Loucy (cell line): Measurements from ENCODE around the gene ARNT2.

Source experiments
- H2AFZ ChIP-seq: fragments of 200-600 bp; sonication (generic); 2 replicates; pipeline ENCODE4 v1.6.0; 2016; ENCODE audit warnings: antibody characterized with exemption, mild to moderate bottlenecking, low read length, moderate library complexity
- H3F3A ChIP-seq: fragments of 200-600 bp; 2 replicates; pipeline ENCODE4 v1.6.0; 2016; ENCODE audit warnings: antibody characterized with exemption, low read depth, mild to moderate bottlenecking
- H3K27me3 ChIP-seq: fragments of 200-600 bp; sonication (generic); 2 replicates; pipeline ENCODE4 v1.6.1; 2014; ENCODE audit warnings: low read length, mild to moderate bottlenecking; ENCODE audit not compliant: insufficient read depth, poor library complexity, severe bottlenecking
- H3K36me3 ChIP-seq: fragments of 200-600 bp; sonication (generic); 2 replicates; pipeline ENCODE4 v1.6.1; 2016; ENCODE audit warnings: low read length; ENCODE audit not compliant: insufficient read depth
- H3K4me1 ChIP-seq: fragments of 200-600 bp; sonication (generic); 2 replicates; pipeline ENCODE4 v1.5.1; 2014; ENCODE audit warnings: low read length, mild to moderate bottlenecking; ENCODE audit not compliant: insufficient read depth, poor library complexity, severe bottlenecking
- H3K4me2 ChIP-seq: fragments of 200-600 bp; sonication (generic); 2 replicates; pipeline ENCODE4 v1.6.0; 2014; ENCODE audit warnings: antibody characterized with exemption, low read length, low read depth, mild to moderate bottlenecking; ENCODE audit not compliant: poor library complexity, severe bottlenecking
- H3K4me3 ChIP-seq: fragments of 200-600 bp; sonication (generic); 2 replicates; pipeline ENCODE4 v1.5.1; 2014; ENCODE audit warnings: low read length, mild to moderate bottlenecking, mixed read lengths; ENCODE audit not compliant: poor library complexity, severe bottlenecking
- H3K79me2 ChIP-seq: fragments of 200-600 bp; sonication (generic); 2 replicates; pipeline ENCODE4 v1.6.1; 2014; ENCODE audit warnings: low read length; ENCODE audit not compliant: insufficient read depth
- H3K9ac ChIP-seq: fragments of 200-600 bp; sonication (generic); 2 replicates; pipeline ENCODE4 v1.6.0; 2014; ENCODE audit warnings: mild to moderate bottlenecking, low read depth, low read length, moderate library complexity; ENCODE audit not compliant: poor library complexity, severe bottlenecking
- H3K9me2 ChIP-seq: fragments of 200-600 bp; sonication (generic); replicated peaks from 2 replicates; pipeline ENCODE4 v1.6.1; 2016; ENCODE audit warnings: low read depth, low read length, mixed read lengths
- H3K9me3 ChIP-seq: fragments of 200-600 bp; sonication (generic); 2 replicates; pipeline ENCODE4 v1.6.1; 2014; ENCODE audit warnings: mild to moderate bottlenecking, antibody characterized with exemption, low read length, low read depth; ENCODE audit not compliant: insufficient read depth
- H4K20me1 ChIP-seq: fragments of 200-600 bp; sonication (generic); 2 replicates; pipeline ENCODE4 v1.6.0; 2014; ENCODE audit warnings: antibody characterized with exemption, low read length, mild to moderate bottlenecking; ENCODE audit not compliant: insufficient read depth, poor library complexity, severe bottlenecking
- EZH2phosphoT487 ChIP-seq: fragments of 200-600 bp; IDR thresholded peaks from 2 replicates; pipeline ENCODE4 v1.6.1; 2018; ENCODE audit warnings: antibody characterized with exemption, mild to moderate bottlenecking, moderate library complexity, borderline replicate concordance
- TF ChIP-seq, protein P1 (sequence below): fragments of 200-600 bp; sonication (generic); conservative IDR thresholded peaks from 2 replicates; pipeline ENCODE4 v1.5.1; 2014; ENCODE audit warnings: mild to moderate bottlenecking, antibody characterized with exemption, low read length

Gene ARNT2

DNA sequence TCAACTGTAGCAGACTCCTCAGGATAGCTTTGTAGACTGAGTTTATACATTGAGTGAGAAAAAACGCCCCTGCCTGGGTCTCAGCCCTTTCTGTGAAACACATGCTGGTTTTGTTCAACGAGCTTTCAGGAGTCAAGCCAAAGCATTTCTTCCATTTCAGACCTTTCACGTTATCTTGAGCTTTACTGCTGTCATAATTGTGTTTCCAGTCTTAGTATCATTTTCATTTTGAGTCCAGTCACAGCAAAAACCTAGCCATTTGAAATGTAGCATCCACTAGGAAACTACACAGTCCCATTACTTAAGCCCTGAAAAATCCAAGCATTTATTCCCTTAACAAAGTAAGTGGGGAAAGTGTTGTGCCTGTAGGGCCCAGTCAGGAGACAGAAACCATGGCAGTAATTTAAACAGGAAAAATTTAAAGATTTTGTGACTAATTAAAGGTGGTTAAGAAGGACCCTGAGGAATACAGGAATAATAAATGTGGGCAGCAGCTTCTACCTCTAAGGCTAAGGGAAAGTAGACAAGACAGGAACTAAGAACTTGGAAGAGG is 180.9 kb downstream of the ARNT2 start:
- H3K4me2 ChIP-seq, result no peak overlapping the region
- no peaks in the 10 kb centered on the region for H3K9me2 ChIP-seq
- H2AFZ ChIP-seq, result no peak overlapping the region
- no peaks in the 10 kb centered on the region for H3K9me3 ChIP-seq
- H3K4me1 ChIP-seq, result no peaks in the 10 kb centered on the region
- no peak for TF ChIP-seq EZH2phosphoT487
- TF ChIP-seq, protein P1, sequence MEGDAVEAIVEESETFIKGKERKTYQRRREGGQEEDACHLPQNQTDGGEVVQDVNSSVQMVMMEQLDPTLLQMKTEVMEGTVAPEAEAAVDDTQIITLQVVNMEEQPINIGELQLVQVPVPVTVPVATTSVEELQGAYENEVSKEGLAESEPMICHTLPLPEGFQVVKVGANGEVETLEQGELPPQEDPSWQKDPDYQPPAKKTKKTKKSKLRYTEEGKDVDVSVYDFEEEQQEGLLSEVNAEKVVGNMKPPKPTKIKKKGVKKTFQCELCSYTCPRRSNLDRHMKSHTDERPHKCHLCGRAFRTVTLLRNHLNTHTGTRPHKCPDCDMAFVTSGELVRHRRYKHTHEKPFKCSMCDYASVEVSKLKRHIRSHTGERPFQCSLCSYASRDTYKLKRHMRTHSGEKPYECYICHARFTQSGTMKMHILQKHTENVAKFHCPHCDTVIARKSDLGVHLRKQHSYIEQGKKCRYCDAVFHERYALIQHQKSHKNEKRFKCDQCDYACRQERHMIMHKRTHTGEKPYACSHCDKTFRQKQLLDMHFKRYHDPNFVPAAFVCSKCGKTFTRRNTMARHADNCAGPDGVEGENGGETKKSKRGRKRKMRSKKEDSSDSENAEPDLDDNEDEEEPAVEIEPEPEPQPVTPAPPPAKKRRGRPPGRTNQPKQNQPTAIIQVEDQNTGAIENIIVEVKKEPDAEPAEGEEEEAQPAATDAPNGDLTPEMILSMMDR, result no peak
- H3K27me3 ChIP-seq, result no peaks in the 10 kb centered on the region
- H3F3A ChIP-seq, result no peaks in the 10 kb centered on the region
- no peak overlapping the region for H3K9ac ChIP-seq
- no peaks in the 10 kb centered on the region for H3K79me2 ChIP-seq
- no peaks in the 10 kb centered on the region for H4K20me1 ChIP-seq
- H3K4me3 ChIP-seq, result no peak overlapping the region
- no peaks in the 10 kb centered on the region for H3K36me3 ChIP-seq

DNA sequence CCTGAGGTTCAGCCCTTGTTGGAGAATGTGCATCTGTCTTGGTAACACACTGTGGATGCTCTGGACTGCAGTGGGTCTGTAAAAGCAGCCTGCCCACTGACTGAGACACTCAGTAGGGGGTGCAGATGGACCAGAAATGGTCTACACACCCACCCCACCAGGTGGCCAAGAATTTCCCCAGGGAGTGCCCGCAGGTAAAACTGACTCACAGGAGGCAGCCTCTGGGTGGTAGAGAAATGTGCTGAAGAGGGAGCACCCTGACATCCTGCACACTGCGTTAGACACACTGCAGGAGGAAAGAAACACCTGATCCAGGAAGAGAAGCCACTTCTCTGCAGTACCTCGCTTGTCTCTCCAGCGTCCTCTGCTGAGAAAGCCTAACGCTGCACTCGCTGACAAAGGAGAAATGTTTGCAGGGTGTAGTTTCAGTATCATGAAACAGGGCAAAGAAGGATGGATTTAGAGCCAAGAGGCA is 181.4 kb downstream of the ARNT2 start:
- no peaks in the 10 kb centered on the region for H3K27me3 ChIP-seq
- no peaks in the 10 kb centered on the region for H3K9me2 ChIP-seq
- no peaks in the 10 kb centered on the region for H3K4me1 ChIP-seq
- no peaks in the 10 kb centered on the region for H3K9me3 ChIP-seq
- no peak overlapping the region for H3K9ac ChIP-seq
- no peaks in the 10 kb centered on the region for H3F3A ChIP-seq
- H3K36me3 ChIP-seq, result no peaks in the 10 kb centered on the region
- H3K4me3 ChIP-seq, result no peak overlapping the region
- TF ChIP-seq EZH2phosphoT487, result no peak
- TF ChIP-seq, protein P1, result no peak
- H2AFZ ChIP-seq, result no peak overlapping the region
- no peaks in the 10 kb centered on the region for H4K20me1 ChIP-seq
- no peaks in the 10 kb centered on the region for H3K79me2 ChIP-seq
- H3K4me2 ChIP-seq, result no peak overlapping the region

DNA sequence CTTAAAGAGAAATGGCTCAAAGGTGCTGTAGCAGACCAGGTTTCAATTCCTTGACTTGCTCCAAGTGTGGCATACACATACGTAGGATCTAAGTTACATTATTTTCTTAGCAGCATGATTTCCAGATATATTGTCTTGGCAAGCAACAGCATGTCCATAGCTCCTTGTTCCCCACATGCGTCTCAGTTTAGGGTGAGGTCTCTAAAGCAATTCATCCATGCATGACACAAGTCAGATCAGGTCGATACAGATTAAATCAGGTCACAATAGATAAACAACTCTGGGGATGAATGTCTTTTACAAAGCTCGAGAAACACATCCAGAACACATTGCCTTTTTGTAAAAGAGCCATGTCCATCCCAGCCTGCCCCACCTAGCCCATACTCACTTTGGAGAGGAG is 182.0 kb downstream of the ARNT2 start:
- H3K36me3 ChIP-seq, result no peaks in the 10 kb centered on the region
- H4K20me1 ChIP-seq, result no peaks in the 10 kb centered on the region
- H3K27me3 ChIP-seq, result no peaks in the 10 kb centered on the region
- H3K9me3 ChIP-seq, result no peaks in the 10 kb centered on the region
- no peak overlapping the region for H3K4me3 ChIP-seq
- no peaks in the 10 kb centered on the region for H3F3A ChIP-seq
- no peaks in the 10 kb centered on the region for H3K79me2 ChIP-seq
- H3K9ac ChIP-seq, result no peak overlapping the region
- no peak overlapping the region for H3K4me2 ChIP-seq
- no peaks in the 10 kb centered on the region for H3K4me1 ChIP-seq
- H2AFZ ChIP-seq, result no peak overlapping the region
- TF ChIP-seq, protein P1, result no peak
- TF ChIP-seq EZH2phosphoT487, result no peak
- H3K9me2 ChIP-seq, result no peaks in the 10 kb centered on the region
